GM12872 (cell line): Measurements from ENCODE around the gene TACR1.

Experiments
- CTCF ChIP-seq: IDR thresholded peaks from 3 replicates; pipeline ENCODE4 v1.5.1; 2011; ENCODE audit warnings: low read depth, mild to moderate bottlenecking, low read length, moderate library complexity; ENCODE audit not compliant: insufficient read depth

Gene TACR1

GRCh38 chr2:75047992-75048625, 151.2 kb downstream of the TACR1 start:
- TF ChIP-seq CTCF, result no peak

- TF ChIP-seq CTCF, result no peak
Measured at GRCh38 chr2:75047189-75047991, 151.9 kb downstream of the TACR1 start.

DNA sequence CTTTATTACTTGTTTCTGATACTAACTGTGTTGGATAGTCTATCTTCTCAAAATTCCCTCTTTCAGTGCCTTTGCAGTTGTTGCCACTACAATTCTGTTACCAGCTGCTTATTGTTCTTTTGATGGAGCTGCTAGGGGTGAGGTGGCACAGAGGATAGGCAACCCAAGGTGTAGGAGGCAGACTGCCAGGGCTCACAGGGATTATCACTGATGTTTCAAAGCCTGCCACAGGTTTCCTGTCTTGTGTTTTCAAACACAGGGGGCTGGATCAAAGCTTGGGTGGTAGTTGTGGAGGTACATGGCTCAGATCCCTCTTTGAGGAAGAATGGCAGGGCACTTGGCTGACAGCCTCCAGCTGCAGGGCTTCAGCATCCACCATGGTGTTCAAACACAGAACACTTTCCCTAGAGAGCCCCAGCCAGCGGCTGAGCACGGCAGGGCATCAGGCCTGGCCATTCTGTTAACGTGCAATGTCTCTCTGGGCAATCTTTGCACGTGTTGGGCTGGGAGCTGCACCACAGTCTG, 153.7 kb downstream of the TACR1 start:
- no peak for TF ChIP-seq CTCF

DNA sequence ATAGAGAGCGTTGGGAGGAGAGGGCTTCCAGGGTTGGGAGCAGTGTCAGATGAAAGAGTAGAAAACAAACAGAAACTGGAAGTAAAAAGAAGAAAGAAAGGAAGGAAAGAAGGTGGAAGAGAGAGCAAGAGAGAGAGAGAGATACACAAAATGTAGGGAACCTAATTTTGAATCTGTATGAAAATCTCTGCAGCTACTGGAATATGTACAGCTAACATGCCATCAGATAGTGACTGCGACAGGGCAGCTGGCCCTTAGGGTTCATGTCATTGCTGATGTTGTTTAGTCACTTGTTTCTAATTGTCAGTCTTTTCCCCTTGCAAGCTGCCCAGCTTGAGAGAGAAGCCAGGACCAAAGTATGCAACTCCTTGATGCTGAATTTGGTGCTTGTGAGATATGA, 155.0 kb downstream of the TACR1 start:
- TF ChIP-seq CTCF, result no peak

GRCh38 chr2:75042823-75043222, 156.5 kb downstream of the TACR1 start:
- TF ChIP-seq CTCF, result no peak

- TF ChIP-seq CTCF, result no peak
Measured at GRCh38 chr2:75041731-75042600, 157.4 kb downstream of the TACR1 start.

DNA sequence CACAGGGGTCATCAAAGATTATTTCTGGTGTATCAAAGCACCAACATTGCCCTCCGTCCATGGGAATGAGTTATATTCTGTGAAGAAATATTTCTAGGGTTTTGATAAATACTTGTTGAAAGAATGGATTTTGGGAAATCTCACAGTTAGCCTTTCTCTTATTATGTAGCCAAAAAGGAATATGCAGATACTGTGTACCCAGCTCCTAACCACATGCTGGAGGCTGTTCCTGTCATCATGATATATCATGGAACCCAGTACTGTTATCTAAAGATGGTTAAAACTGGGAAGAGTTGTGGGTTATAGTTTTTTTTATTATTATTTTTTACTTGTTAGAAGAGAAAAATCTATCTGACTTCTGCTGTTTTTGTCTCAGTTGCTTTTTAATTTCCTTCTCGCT, 158.1 kb downstream of the TACR1 start:
- no peak for TF ChIP-seq CTCF
